ENCODE measurements around the gene KRT77.

KRT77 gene

GRCh38 chr12:52657250-52657902, 45.9 kb downstream of the KRT77 start:
- no peak for DNase-seq

- DNase-seq: no peak
Observed at GRCh38 chr12:52656616-52657015, 46.7 kb downstream of the KRT77 start.

GRCh38 chr12:52655720-52656124, 47.6 kb downstream of the KRT77 start:
- DNase-seq: no peak

- no peak for DNase-seq
Observed at GRCh38 chr12:52655251-52655650, 48.1 kb downstream of the KRT77 start.

- no peak for DNase-seq
Observed at GRCh38 chr12:52651726-52652261, 51.5 kb downstream of the KRT77 start, which contains the start of gene KRT2. TSS of gene KRT2 (minus strand) at chr12:52652211. CDS start at chr12:52652142, 69 bp downstream.

GRCh38 chr12:52650520-52651081, 52.7 kb downstream of the KRT77 start:
- DNase-seq: no peak

GRCh38 chr12:52649066-52649465, 54.3 kb downstream of the KRT77 start:
- DNase-seq: no peak

- no peak for DNase-seq
Observed at GRCh38 chr12:52648012-52648550, 55.2 kb downstream of the KRT77 start.

GRCh38 chr12:52647601-52648000, 55.7 kb downstream of the KRT77 start:
- no peak for DNase-seq

- DNase-seq: no peak
Observed at GRCh38 chr12:52646613-52647012, 56.7 kb downstream of the KRT77 start.

- DNase-seq: no peak
Observed at GRCh38 chr12:52645982-52646381, 57.3 kb downstream of the KRT77 start.

GRCh38 chr12:52645120-52645761, 58.1 kb downstream of the KRT77 start:
- no peak for DNase-seq

- no peak for DNase-seq
Observed at GRCh38 chr12:52644078-52644415, 59.3 kb downstream of the KRT77 start.

GRCh38 chr12:52643233-52644077, 59.9 kb downstream of the KRT77 start:
- no peak for DNase-seq

GRCh38 chr12:52641468-52641867, 61.9 kb downstream of the KRT77 start:
- no peak for DNase-seq

Data from amygdala (tissue), 56 donors.